Coronary artery (tissue), 2 donors: ENCODE data around the gene MED12.
A peak's percentile ranks its signal among the peaks of the same experiment; 100 is the strongest.

Experiments
- DNase-seq: peaks from one replicate; pipeline ENCODE4 v3.0.0-alpha.2; 2017; ENCODE audit warnings: low spot score
- H3K27ac ChIP-seq, 2 donors: fragments of 200-600 bp; sonication (generic); one replicate each; pipeline ENCODE4 v1.5.1; 2016 to 2019
- H3K4me3 ChIP-seq: fragments of 200-600 bp; sonication (generic); 2 replicates; pipeline ENCODE4 v1.5.1; 2016; ENCODE audit warnings: mild to moderate bottlenecking, moderate library complexity
- CTCF ChIP-seq: fragments of 200-600 bp; sonication (generic); IDR thresholded peaks from one replicate; pipeline ENCODE4 v1.5.1; 2019; ENCODE audit warnings: antibody characterized with exemption

The MED12 gene

GRCh38 chrX:71118032-71118984 is at the start of gene MED12:
TSS of gene MED12 (plus strand) at chrX:71118596. CDS start at chrX:71118755, 159 bp downstream.
- TF ChIP-seq CTCF: no peak
- Histone ChIP-seq H3K4me3 (peak within 1 kb of the TSS; percentile 79), H3K27ac (peak within 1 kb of the TSS; percentile 80 to 87)
- DNase-seq: peak; percentile 85

GRCh38 chrX:71070531-71070930 is 47.9 kb upstream of the MED12 start:
- TF ChIP-seq CTCF: no peak
- H3K27ac ChIP-seq: no peak overlapping the region
- no peak for DNase-seq

GRCh38 chrX:71081330-71082123 is 36.9 kb upstream of the MED12 start:
- no peak overlapping the region for H3K27ac ChIP-seq
- no peak overlapping the region for H3K4me3 ChIP-seq
- no peak for TF ChIP-seq CTCF
- no peak for DNase-seq

More at GRCh38 chrX:71070531-71070930, 47.9 kb upstream of the MED12 start:
- no peak overlapping the region for H3K4me3 ChIP-seq

GRCh38 chrX:71082124-71082647 is 36.2 kb upstream of the MED12 start:
- no peak for TF ChIP-seq CTCF
- H3K27ac ChIP-seq: no peak overlapping the region
- H3K4me3 ChIP-seq: no peak overlapping the region
- DNase-seq: no peak

GRCh38 chrX:71082822-71083221 is 35.6 kb upstream of the MED12 start:
- H3K4me3 ChIP-seq: no peak overlapping the region
- no peak overlapping the region for H3K27ac ChIP-seq
- no peak for DNase-seq
- no peak for TF ChIP-seq CTCF

- no peak for TF ChIP-seq CTCF
- DNase-seq: no peak
- H3K27ac ChIP-seq: no peak overlapping the region
- no peak overlapping the region for H3K4me3 ChIP-seq
These were observed 32.5 kb upstream of the MED12 start for GRCh38 chrX:71085900-71086299.
